HepG2 (cell line): ENCODE data around the gene FKBP1B. TPM values are rescaled to one million over a fixed set of nuclear protein-coding genes. Genes with fewer than 3 reads are reported as not detected.

Experiments used
- ATAC-seq: fragments of 200-7000 bp; cut with Tn5 transposase; 3 replicates; pipeline ENCODE4 v1.9.1; 2020; ENCODE audit warnings: mild to moderate bottlenecking, moderate library complexity
- BruUV-seq: library from RNA; stranded (reverse); fragments of 400-500 nt; replicated peaks from 2 replicates; lab custom pipeline; 2021; lab: Mats Ljungman, UMichigan
- CTCF ChIA-PET: fragments of 300-600 bp; formaldehyde crosslinking; extraction: SDS; loops from one replicate; lab custom pipeline; 2021; ENCODE audit warnings: low total read pairs, inconsistent platforms, low intra/inter-chr PET ratio; lab: Yijun Ruan, JAX
- POLR2A ChIA-PET: fragments of 350-600 bp; sonication (Branson Sonifier 250); formaldehyde crosslinking; loops from one replicate; lab custom pipeline; 2020; ENCODE audit warnings: antibody characterized with exemption, inconsistent platforms; lab: Yijun Ruan, JAX
- DNase-seq: peaks from one replicate; pipeline ENCODE4 v3.0.0-alpha.2; 2015; ENCODE audit warnings: low spot score
- FAIRE-seq: peaks from 3 replicates; lab custom pipeline; 2011; peaks lifted over from hg19 to GRCh38; lab: Jason Lieb, UNC
- H2AFZ ChIP-seq: one replicate; pipeline ENCODE4 v1.6.1; 2011; ENCODE audit warnings: low read length, inconsistent platforms
- H3K27ac ChIP-seq: fragments of 300-600 bp; 3 replicates; pipeline ENCODE4 v1.8.0; 2011; ENCODE audit warnings: mixed run types, mild to moderate bottlenecking, mixed read lengths, low read length, inconsistent platforms; ENCODE audit not compliant: insufficient read depth; ENCODE audit errors: extremely low read length
- H3K27me3 ChIP-seq, 2 experiments: fragments of 200-600 bp in 1 of 2; 2 replicates in 1 of 2; 3 replicates in 1 of 2; pipeline versions ENCODE4 v1.6.0 to v1.8.0; 2011; ENCODE audit warnings: low read length in 2 of 2, mild to moderate bottlenecking in 2 of 2, moderate library complexity in 2 of 2, inconsistent platforms in 1 of 2; ENCODE audit not compliant: insufficient read depth in 2 of 2, control insufficient read depth in 1 of 2
- H3K36me3 ChIP-seq, 2 experiments: fragments of 200-600 bp in 1 of 2; replicated peaks in 1 of 2; 2 replicates in 1 of 2; 3 replicates in 1 of 2; pipeline versions ENCODE4 v1.5.1 to v1.8.0; 2011; ENCODE audit warnings: low read length in 2 of 2, inconsistent platforms in 1 of 2; ENCODE audit not compliant: insufficient read depth in 2 of 2, control insufficient read depth in 1 of 2
- H3K4me1 ChIP-seq: 2 replicates; pipeline ENCODE4 v1.5.1; 2012; ENCODE audit warnings: low read length, inconsistent platforms; ENCODE audit not compliant: insufficient read depth
- H3K4me2 ChIP-seq: 2 replicates; pipeline ENCODE4 v1.6.0; 2011; ENCODE audit warnings: low read depth, low read length, inconsistent platforms
- H3K4me3 ChIP-seq, 3 experiments: fragments of 200-600 bp in 1 of 3; sonication (generic), shearing (Covaris generic) in 1 of 3; replicated peaks in 1 of 3; 2 replicates each; pipeline ENCODE4 v1.5.1; 2011 to 2016; ENCODE audit warnings: low read length in 3 of 3, inconsistent platforms in 2 of 3, low read depth in 2 of 3, mild to moderate bottlenecking in 2 of 3, control low read depth in 1 of 3, mixed read lengths in 1 of 3; ENCODE audit not compliant: insufficient read depth in 1 of 3
- H3K79me2 ChIP-seq: one replicate; pipeline ENCODE4 v1.6.1; 2011; ENCODE audit warnings: low read length, inconsistent platforms; ENCODE audit not compliant: insufficient read depth
- H3K9ac ChIP-seq: 2 replicates; pipeline ENCODE4 v1.6.0; 2011; ENCODE audit warnings: mild to moderate bottlenecking, low read depth, low read length, inconsistent platforms; ENCODE audit not compliant: insufficient read depth
- H3K9me3 ChIP-seq: 2 replicates; pipeline ENCODE4 v1.5.1; 2012; ENCODE audit warnings: mild to moderate bottlenecking, low read length
- H4K20me1 ChIP-seq: 2 replicates; pipeline ENCODE4 v1.6.0; 2011; ENCODE audit warnings: inconsistent platforms, mild to moderate bottlenecking, low read length, moderate library complexity; ENCODE audit not compliant: insufficient read depth
- CENPX ChIP-seq: sonication (generic); formaldehyde crosslinking; IDR thresholded peaks from 2 replicates; pipeline ENCODE4 v1.9.0; 2021; ENCODE audit warnings: mild to moderate bottlenecking, missing genetic modification reagents, moderate library complexity
- DMAP1 ChIP-seq: IDR thresholded peaks from 2 replicates; pipeline ENCODE4 v1.6.1; 2016
- KAT8 ChIP-seq: IDR thresholded peaks from 2 replicates; pipeline ENCODE4 v1.6.1; 2016; ENCODE audit warnings: missing genetic modification reagents, missing compliant biosample characterization
- MEIS2 ChIP-seq: sonication (generic); formaldehyde crosslinking; IDR thresholded peaks from 2 replicates; pipeline ENCODE4 v1.9.0; 2021; ENCODE audit warnings: mild to moderate bottlenecking, missing genetic modification reagents
- MXI1 ChIP-seq: IDR thresholded peaks from 3 replicates; pipeline ENCODE4 v1.6.1; 2012; ENCODE audit warnings: low read depth, low read length, inconsistent platforms, borderline replicate concordance
- NCOA5 ChIP-seq: sonication (generic); formaldehyde crosslinking; IDR thresholded peaks from 2 replicates; pipeline ENCODE4 v1.4.0; 2020; ENCODE audit warnings: missing genetic modification reagents
- SATB2 ChIP-seq: sonication (generic); formaldehyde crosslinking; IDR thresholded peaks from 2 replicates; pipeline ENCODE4 v1.5.0; 2020; ENCODE audit warnings: missing genetic modification reagents
- SOX5 ChIP-seq: IDR thresholded peaks from 2 replicates; pipeline ENCODE4 v1.6.1; 2016; ENCODE audit warnings: borderline replicate concordance
- TRAFD1 ChIP-seq: sonication (generic); formaldehyde crosslinking; IDR thresholded peaks from 2 replicates; pipeline ENCODE4 v1.5.1; 2020; ENCODE audit warnings: missing genetic modification reagents, mild to moderate bottlenecking, borderline replicate concordance
- WIZ ChIP-seq: sonication (generic); formaldehyde crosslinking; IDR thresholded peaks from 2 replicates; pipeline ENCODE4 v1.5.1; 2020; ENCODE audit warnings: mild to moderate bottlenecking, missing genetic modification reagents
- ZNF143 ChIP-seq: sonication (generic); formaldehyde crosslinking; IDR thresholded peaks from 2 replicates; pipeline ENCODE4 v1.4.0; 2020; ENCODE audit warnings: missing genetic modification reagents
- ZNF34 ChIP-seq: sonication (generic); formaldehyde crosslinking; IDR thresholded peaks from 2 replicates; pipeline ENCODE4 v1.4.0; 2020; ENCODE audit warnings: mild to moderate bottlenecking, missing genetic modification reagents, borderline replicate concordance
- ZNF350 ChIP-seq: sonication (generic); formaldehyde crosslinking; IDR thresholded peaks from 2 replicates; pipeline ENCODE4 v1.4.0; 2020; ENCODE audit warnings: mild to moderate bottlenecking, low read depth, missing genetic modification reagents, borderline replicate concordance
- ZNF512B ChIP-seq: sonication (generic); formaldehyde crosslinking; IDR thresholded peaks from 2 replicates; pipeline ENCODE4 v1.5.1; 2020; ENCODE audit warnings: missing genetic modification reagents, mild to moderate bottlenecking, borderline replicate concordance
- WGBS: methylation state at CpG from one replicate; pipeline ENCODE4 v1.1.6; 2017; ENCODE audit warnings: low lambda C conversion rate; 5-methylcytosine and 5-hydroxymethylcytosine counted together
- in situ Hi-C: cut with HindIII; loops from 2 replicates; pipeline ENCODE4 v1.10.0; 2017; ENCODE audit warnings: low pct_unique_long_range_greater_than_20kb; ENCODE audit not compliant: extremely low pct_ligation_motif_present
- intact Hi-C: fragments of 100-400 bp; cut with micrococcal nuclease; formaldehyde crosslinking; loops from one replicate; pipeline ENCODE4 v1.10.0; 2022; ENCODE audit not compliant: unreplicated experiment
- polyA plus RNA-seq, 8 experiments: library from polyadenylated mRNA; depleted of rRNA in 3 of 8; stranded (reverse) in 7 of 8; unstranded in 1 of 8; fragments of >200 nt; fragmentation: Illumina TruSeq in 4 of 8; extraction: Trizol in 4 of 8; gene quantifications; 2 replicates each; pipeline versions ENCODE4 v1.2.1 to v1.2.3, GENCODE V29; 2011 to 2016; ENCODE audit warnings: low read depth in 4 of 8, missing spikeins in 1 of 8, mixed read lengths in 1 of 8; ENCODE audit not compliant: insufficient read depth in 1 of 8
- total RNA-seq, 5 experiments: library from RNA; depleted of rRNA; stranded (reverse); fragments of >200 nt; fragmentation: Illumina TruSeq; extraction: Trizol; gene quantifications; 2 replicates each; pipeline ENCODE4 v1.2.3, GENCODE V29; 2016; ENCODE audit warnings: low read depth in 1 of 5
- TF ChIP-seq, protein P1 (sequence below): sonication (generic); formaldehyde crosslinking; IDR thresholded peaks from 2 replicates; pipeline ENCODE4 v1.4.0; 2020; ENCODE audit warnings: missing genetic modification reagents
- TF ChIP-seq, protein P2 (sequence below): sonication (generic); formaldehyde crosslinking; IDR thresholded peaks from 2 replicates; pipeline ENCODE4 v1.5.0; 2020; ENCODE audit warnings: missing genetic modification reagents

The FKBP1B gene
- total and polyA plus RNA-seq, 2 of the 13 experiments (the other 11 are each of a cell fraction or from before 2014, with no cell fraction given): 35.2 to 96.3 TPM

GRCh38 chr2:24048769-24049484 is 614 bp upstream of the FKBP1B start:
- intact Hi-C loops: no loop called here
- BruUV-seq: no TSS peak
- FAIRE-seq: no peak
- Histone ChIP-seq H3K27ac (no peak overlapping the region), H3K4me3 (peak overlapping the region; percentile 92 to 95 (median 94)), H4K20me1 (no peaks in the 10 kb centered on the region), H3K27me3 (no peaks in the 10 kb centered on the region; a peak in 2 of 5 replicates), H3K4me1 (peaks cover 75% of the 10 kb centered on the region), H2AFZ (no peak overlapping the region), H3K36me3 (peaks cover 0 to 2% of the 10 kb centered on the region in 2 experiments; a peak in 2 of 5 replicates), H3K79me2 (peaks cover 34% of the 10 kb centered on the region), H3K9me3 (no peaks in the 10 kb centered on the region), H3K4me2 (peak overlapping the region; percentile 82), H3K9ac (no peak overlapping the region)
- no peak for DNase-seq
- 70% methylated on average over 23 of the region's 23 CpGs for WGBS
- CTCF ChIA-PET: no interaction called here
- POLR2A ChIA-PET: interaction anchor here (0.7 to 5.4 kb wide), 7 partner anchors 12 to 121 kb away, joined by 3 to 76 read pairs (median 3); partner anchors contain the start of genes ATAD2B, SF3B6 and TP53I3
- in situ Hi-C loops: no loop called here
- no peak for ATAC-seq
- TF ChIP-seq CENPX (CRISPR knock-in tag) (no peak), ZNF143 (no peak), DMAP1 (CRISPR knock-in tag) (no peak), TRAFD1 (no peak), SATB2 (CRISPR knock-in tag) (no peak), ZNF512B (CRISPR knock-in tag) (no peak), KAT8 (0 out of 2 replicates have a peak, but pooled peaks have one; percentile 6), ZNF350 (CRISPR knock-in tag) (no peak), SOX5 (no peak), ZNF34 (no peak), MEIS2 (no peak), NCOA5 (CRISPR knock-in tag) (no peak), WIZ (CRISPR knock-in tag) (no peak), MXI1 (no peak)
- TF ChIP-seq, protein P1, sequence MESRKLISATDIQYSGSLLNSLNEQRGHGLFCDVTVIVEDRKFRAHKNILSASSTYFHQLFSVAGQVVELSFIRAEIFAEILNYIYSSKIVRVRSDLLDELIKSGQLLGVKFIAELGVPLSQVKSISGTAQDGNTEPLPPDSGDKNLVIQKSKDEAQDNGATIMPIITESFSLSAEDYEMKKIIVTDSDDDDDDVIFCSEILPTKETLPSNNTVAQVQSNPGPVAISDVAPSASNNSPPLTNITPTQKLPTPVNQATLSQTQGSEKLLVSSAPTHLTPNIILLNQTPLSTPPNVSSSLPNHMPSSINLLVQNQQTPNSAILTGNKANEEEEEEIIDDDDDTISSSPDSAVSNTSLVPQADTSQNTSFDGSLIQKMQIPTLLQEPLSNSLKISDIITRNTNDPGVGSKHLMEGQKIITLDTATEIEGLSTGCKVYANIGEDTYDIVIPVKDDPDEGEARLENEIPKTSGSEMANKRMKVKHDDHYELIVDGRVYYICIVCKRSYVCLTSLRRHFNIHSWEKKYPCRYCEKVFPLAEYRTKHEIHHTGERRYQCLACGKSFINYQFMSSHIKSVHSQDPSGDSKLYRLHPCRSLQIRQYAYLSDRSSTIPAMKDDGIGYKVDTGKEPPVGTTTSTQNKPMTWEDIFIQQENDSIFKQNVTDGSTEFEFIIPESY: 0 out of 2 replicates have a peak, but pooled peaks have one; percentile 7
- TF ChIP-seq, protein P2, sequence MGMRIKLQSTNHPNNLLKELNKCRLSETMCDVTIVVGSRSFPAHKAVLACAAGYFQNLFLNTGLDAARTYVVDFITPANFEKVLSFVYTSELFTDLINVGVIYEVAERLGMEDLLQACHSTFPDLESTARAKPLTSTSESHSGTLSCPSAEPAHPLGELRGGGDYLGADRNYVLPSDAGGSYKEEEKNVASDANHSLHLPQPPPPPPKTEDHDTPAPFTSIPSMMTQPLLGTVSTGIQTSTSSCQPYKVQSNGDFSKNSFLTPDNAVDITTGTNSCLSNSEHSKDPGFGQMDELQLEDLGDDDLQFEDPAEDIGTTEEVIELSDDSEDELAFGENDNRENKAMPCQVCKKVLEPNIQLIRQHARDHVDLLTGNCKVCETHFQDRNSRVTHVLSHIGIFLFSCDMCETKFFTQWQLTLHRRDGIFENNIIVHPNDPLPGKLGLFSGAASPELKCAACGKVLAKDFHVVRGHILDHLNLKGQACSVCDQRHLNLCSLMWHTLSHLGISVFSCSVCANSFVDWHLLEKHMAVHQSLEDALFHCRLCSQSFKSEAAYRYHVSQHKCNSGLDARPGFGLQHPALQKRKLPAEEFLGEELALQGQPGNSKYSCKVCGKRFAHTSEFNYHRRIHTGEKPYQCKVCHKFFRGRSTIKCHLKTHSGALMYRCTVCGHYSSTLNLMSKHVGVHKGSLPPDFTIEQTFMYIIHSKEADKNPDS: 0 out of 2 replicates have a peak, but pooled peaks have one; percentile 51
